Epidermal melanocyte (primary cell): ENCODE measurements around the gene MGST3.
"Not testable (repeated sequence)": the region's sequence is repeated elsewhere in the genome, so short reads cannot be mapped to it uniquely, and the experiment has no call there.

Source experiments
- DNase-seq: peaks from one replicate; pipeline ENCODE4 v3.0.0; 2011; ENCODE audit warnings: low spot score; ENCODE audit not compliant: insufficient read length

The MGST3 gene

GRCh38 chr1:165629151-165629550 lies 1.9 kb upstream of the MGST3 start:
- DNase-seq = no peak

- DNase-seq = no peak
These were observed 996 bp upstream of the MGST3 start for GRCh38 chr1:165629848-165630628.

- no peak for DNase-seq
These were observed 513 bp downstream of the MGST3 start for GRCh38 chr1:165631342-165632151.

GRCh38 chr1:165632152-165632469 lies 1.1 kb downstream of the MGST3 start:
- DNase-seq = no peak

GRCh38 chr1:165632491-165632890 lies 1.5 kb downstream of the MGST3 start:
- no peak for DNase-seq

GRCh38 chr1:165633614-165634013 lies 2.6 kb downstream of the MGST3 start:
- DNase-seq = no peak

GRCh38 chr1:165634154-165634921 lies 3.3 kb downstream of the MGST3 start:
- DNase-seq = no peak

GRCh38 chr1:165635329-165635728 lies 4.3 kb downstream of the MGST3 start:
- no peak for DNase-seq

GRCh38 chr1:165635823-165636222 lies 4.8 kb downstream of the MGST3 start:
- no peak for DNase-seq

- no peak for DNase-seq
These were observed 6.4 kb downstream of the MGST3 start for GRCh38 chr1:165637427-165637826.

GRCh38 chr1:165638211-165638610 lies 7.2 kb downstream of the MGST3 start:
- DNase-seq = not testable (repeated sequence)

- no peak for DNase-seq
These were observed 9.0 kb downstream of the MGST3 start for GRCh38 chr1:165639821-165640623.

- DNase-seq = no peak
These were observed 10.4 kb downstream of the MGST3 start for GRCh38 chr1:165641231-165641987.

GRCh38 chr1:165644064-165644735 lies 13.2 kb downstream of the MGST3 start:
- DNase-seq = no peak

- DNase-seq = no peak
These were observed 14.8 kb downstream of the MGST3 start for GRCh38 chr1:165645654-165646366.

GRCh38 chr1:165647517-165647916 lies 16.5 kb downstream of the MGST3 start:
- no peak for DNase-seq

GRCh38 chr1:165647970-165648369 lies 16.9 kb downstream of the MGST3 start:
- no peak for DNase-seq

GRCh38 chr1:165648919-165649572 lies 18.0 kb downstream of the MGST3 start:
- DNase-seq = no peak
